Measurements from ENCODE around the gene NAT14. TPM values are rescaled to one million over a fixed set of nuclear protein-coding genes. Genes with fewer than 3 reads are reported as not detected.

The NAT14 gene
- total and polyA plus RNA-seq, 2 donors (not counting 3 experiments of a cell fraction or from before 2014, with no cell fraction given): 39.1 to 44.7 TPM

GRCh38 chr19:55482967-55483705, 1.9 kb upstream of the NAT14 start:
- Histone ChIP-seq H4K20me1 (replicated peaks; ENCODE audit: control insufficient read depth, extremely low read depth, insufficient read depth, low read length) (no peaks in the 10 kb centered on the region), H3K36me3 (ENCODE audit: control insufficient read depth in 2 of 2, extremely low read depth in 1 of 2, insufficient read depth in 2 of 2, low read length in 2 of 2) (peaks cover 0 to 3% of the 10 kb centered on the region in 2 experiments), H3K9me3 (replicated peaks; ENCODE audit: control insufficient read depth, insufficient read depth, low read length) (no peaks in the 10 kb centered on the region), H3K4me3 (replicated peaks in 1 of 3; ENCODE audit: insufficient read depth in 1 of 3, low read depth in 1 of 3, low read length in 3 of 3) (no peak overlapping the region), H3K79me2 (ENCODE audit: control insufficient read depth, insufficient read depth, low read length) (peaks cover 17% of the 10 kb centered on the region), H3K27ac (ENCODE audit: insufficient read depth, low read depth, low read length) (no peak overlapping the region), H3K27me3 (ENCODE audit: control insufficient read depth in 2 of 2, insufficient read depth in 2 of 2, low read length in 2 of 2) (no peaks in the 10 kb centered on the region), H3K9ac (replicated peaks; ENCODE audit: extremely low read depth, insufficient read depth, low read length) (no peak overlapping the region), H3K4me2 (ENCODE audit: insufficient read depth, low read length) (no peak overlapping the region), H2AFZ (ENCODE audit: low read depth, low read length) (no peak overlapping the region), H3K4me1 (ENCODE audit: control insufficient read depth, extremely low read depth, insufficient read depth, low read length) (peaks cover 31% of the 10 kb centered on the region), H3K9me1 (replicated peaks; ENCODE audit: control insufficient read depth, extremely low read depth, insufficient read depth, low read length) (no peaks in the 10 kb centered on the region)
- DNase-seq (ENCODE audit: low read depth, low spot score): no peak
- TF ChIP-seq MAX (IDR thresholded peaks at IDR 0.05; ENCODE audit: insufficient read depth, insufficient read length) (no peak), EZH2 (IDR thresholded peaks at IDR 0.05; ENCODE audit: borderline replicate concordance, low read depth, low read length, severe bottlenecking) (no peak), MYC (IDR thresholded peaks at IDR 0.05; ENCODE audit: low read depth, low read length) (no peak), CTCF (IDR thresholded peaks at IDR 0.05; ENCODE audit: extremely low read depth in 1 of 2, insufficient read depth in 1 of 2, low read depth in 1 of 2, low read length in 2 of 2) (no peak), POLR2AphosphoS5 (IDR thresholded peaks at IDR 0.05; ENCODE audit: insufficient read depth, low read depth, low read length) (no peak), GATA2 (IDR thresholded peaks at IDR 0.05; ENCODE audit: insufficient read depth, insufficient read length, low read depth, low read length) (no peak), FOS (IDR thresholded peaks at IDR 0.05; ENCODE audit: borderline replicate concordance, insufficient read depth, low read length) (no peak), JUN (IDR thresholded peaks at IDR 0.05; ENCODE audit: borderline replicate concordance, insufficient read depth, insufficient read length, low read depth) (no peak), POLR2A (IDR thresholded peaks at IDR 0.05; ENCODE audit: low read depth, low read length) (no peak)
- dilution Hi-C loops (cut with MboI; ENCODE audit: extremely low pct_ligation_motif_present, low sequenced_read_pairs): no loop called here
- BruUV-seq (replicated peaks): no TSS peak
- ChIA-PET CTCF (interaction anchor here (1.0 kb wide), 2 partner anchors 21 to 342 kb away, joined by 3 to 7 read pairs; no protein-coding TSS in a partner anchor), POLR2A (no interaction called here)
- no peak for FAIRE-seq
- intact Hi-C loops (cut with micrococcal nuclease): no loop called here
